Motor neuron (in vitro differentiated cells): ENCODE results near the gene TMEM271. TPM values are rescaled to one million over a fixed set of nuclear protein-coding genes. Genes with fewer than 3 reads are reported as not detected.

Source experiments
- ATAC-seq, 8 experiments: fragments of 200-7000 bp; cut with Tn5 transposase; replicated peaks in 6 of 8; 2 replicates each; pipeline ENCODE4 v1.8.0; 2021; ENCODE audit warnings: mild to moderate bottlenecking in 8 of 8, moderate library complexity in 8 of 8
- H3K27ac ChIP-seq, 2 donors: fragments of 250-450 bp; sonication (Bioruptor Pico); 2 replicates each; pipeline ENCODE4 v1.9.0; 2021; ENCODE audit warnings: antibody characterized with exemption in 2 of 2, mild to moderate bottlenecking in 2 of 2, moderate library complexity in 1 of 2
- H3K4me1 ChIP-seq, 2 donors: fragments of 250-450 bp; sonication (Bioruptor Pico); replicated peaks in 1 of 2; 2 replicates each; pipeline ENCODE4 v1.6.1; 2021; ENCODE audit warnings: antibody characterized with exemption in 2 of 2, mild to moderate bottlenecking in 2 of 2, moderate library complexity in 1 of 2
- H3K4me3 ChIP-seq, 5 donors: fragments of 250-450 bp; sonication (Bioruptor Pico); 2 replicates each; pipeline ENCODE4 v1.9.0; 2021; ENCODE audit warnings: antibody characterized with exemption in 5 of 5, mild to moderate bottlenecking in 5 of 5, moderate library complexity in 4 of 5
- WGBS, 10 experiments: fragments of 450-650 bp; shearing (Covaris generic); methylation state at CpG; one replicate each; pipeline ENCODE4 v1.0.0; 2022; 5-methylcytosine and 5-hydroxymethylcytosine counted together
- in situ Hi-C, 9 experiments: fragments of 400-800 bp; cut with MboI; loops; one replicate each; pipeline ENCODE4 v1.15.0; 2021; ENCODE audit warnings: low sequenced_read_pairs in 9 of 9, low pct_unique_long_range_greater_than_20kb in 2 of 9; ENCODE audit not compliant: unreplicated experiment in 9 of 9
- total RNA-seq, 8 experiments: library from RNA; unstranded; fragments of 300-600 nt; gene quantifications; 2 replicates each; pipeline versions ENCODE4 v1.2.3 to v1.2.4, GENCODE V29; 2022

TMEM271 gene
- total RNA-seq, 8 experiments from 2014 or later, result 0.88 to 3.7 (median 2.3) TPM; not detected in 3

DNA sequence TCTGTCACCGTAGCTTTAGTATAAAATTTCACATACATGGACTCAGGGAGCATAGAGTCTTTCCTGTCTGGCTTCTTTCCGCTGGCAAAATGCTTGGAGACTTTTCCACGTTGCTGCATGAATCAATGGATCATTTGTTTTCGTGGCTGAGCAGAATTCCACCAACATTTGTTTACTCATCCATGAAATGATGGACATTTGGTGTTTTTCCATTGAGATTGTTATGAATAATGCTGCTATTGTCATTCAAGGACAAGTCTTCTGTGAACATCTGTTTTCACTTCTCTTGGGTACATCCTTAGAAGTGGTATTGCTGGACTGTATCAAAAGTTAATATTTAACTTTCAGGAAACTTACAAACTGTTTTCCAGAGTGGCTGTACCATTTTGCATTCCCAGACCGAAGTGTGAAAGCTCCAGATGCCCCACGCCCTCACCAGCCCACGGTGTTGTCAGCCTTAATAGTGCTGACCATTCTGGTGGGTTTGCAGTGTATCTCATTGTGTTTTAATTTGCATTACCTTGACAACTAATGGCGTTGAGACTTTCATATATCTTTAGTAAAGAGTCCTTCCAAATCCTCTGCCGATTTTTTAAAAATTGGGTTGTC lies 5.8 kb upstream of the TMEM271 start:
- ATAC-seq, result no peak

DNA sequence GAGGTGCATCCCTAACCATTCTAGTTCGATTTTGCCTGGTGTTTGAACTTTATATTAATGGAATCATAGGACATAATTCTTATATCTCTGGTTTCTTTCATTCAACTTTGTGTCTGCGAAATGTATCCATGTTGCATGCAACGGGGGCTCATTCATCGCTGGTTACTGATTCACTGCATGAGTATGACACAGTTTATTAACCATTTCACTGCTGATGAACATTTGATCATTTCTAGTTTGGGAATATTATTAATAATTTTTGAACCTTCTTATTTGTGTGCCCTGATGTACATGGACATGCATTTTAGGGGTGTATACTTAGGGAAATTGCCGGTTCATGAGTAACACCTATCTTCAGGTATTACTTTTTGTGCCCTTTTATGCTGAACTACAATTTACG lies 5.1 kb upstream of the TMEM271 start:
- ATAC-seq, result no peak
- Histone ChIP-seq H3K27ac (no peak overlapping the region), H3K4me1 (peaks cover 11 to 14% of the 10 kb centered on the region in 2 donors), H3K4me3 (no peak overlapping the region)
- 0 to 63% (median 32%) methylated on average over 2 to 6 of the region's 6 CpGs; no CpG with 5 or more reads in 1 of the 10 experiments for WGBS, 10 experiments
- in situ Hi-C loops, result no loop called here

More for the DNA sequence above, 5.8 kb upstream of the TMEM271 start:
- WGBS, 10 experiments, result 0 to 73% (median 43%) methylated on average over 1 to 8 of the region's 9 CpGs
- H3K4me1 ChIP-seq, result peaks cover 11 to 14% of the 10 kb centered on the region in 2 donors
- in situ Hi-C loops, result no loop called here
- H3K4me3 ChIP-seq, result no peak overlapping the region
- H3K27ac ChIP-seq, result no peak overlapping the region

DNA sequence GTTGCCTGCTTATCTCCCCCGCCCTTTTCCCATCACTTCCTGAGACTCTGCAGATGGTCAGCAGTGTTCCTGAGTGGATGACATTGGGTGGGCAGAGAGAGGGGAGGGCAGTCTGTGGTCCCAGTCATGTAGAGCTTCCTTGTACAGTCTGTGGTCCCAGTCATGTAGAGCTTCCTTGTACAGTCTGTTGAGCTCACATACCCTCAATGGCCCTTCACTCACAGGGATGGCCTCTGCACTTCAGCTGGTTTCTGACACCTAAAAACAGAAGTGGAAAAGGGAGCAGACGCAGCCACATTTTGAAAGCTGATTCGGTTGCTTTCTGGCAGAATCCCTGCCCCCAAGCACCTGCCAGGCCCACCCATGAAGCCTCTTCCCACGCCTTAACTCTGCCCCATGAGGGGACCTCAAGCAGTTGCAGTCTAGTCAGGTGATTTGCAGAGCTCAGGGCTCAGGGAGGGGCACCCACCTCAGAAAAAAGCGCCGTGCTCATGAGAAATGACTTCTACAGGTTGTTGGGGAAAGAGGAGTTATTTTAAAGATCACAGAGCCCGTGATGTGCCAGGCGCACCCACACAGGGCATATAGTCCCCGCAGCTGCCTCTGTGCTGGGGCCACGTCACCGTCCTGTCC lies 3.6 kb upstream of the TMEM271 start:
- Histone ChIP-seq H3K27ac (no peak overlapping the region), H3K4me3 (no peak overlapping the region), H3K4me1 (peaks cover 11 to 14% of the 10 kb centered on the region in 2 donors)
- in situ Hi-C loops, result no loop called here
- no peak for ATAC-seq
- WGBS, 10 experiments, result 0 to 92% (median 72%) methylated on average over 1 to 7 of the region's 11 CpGs; no CpG with 5 or more reads in 1 of the 10 experiments

DNA sequence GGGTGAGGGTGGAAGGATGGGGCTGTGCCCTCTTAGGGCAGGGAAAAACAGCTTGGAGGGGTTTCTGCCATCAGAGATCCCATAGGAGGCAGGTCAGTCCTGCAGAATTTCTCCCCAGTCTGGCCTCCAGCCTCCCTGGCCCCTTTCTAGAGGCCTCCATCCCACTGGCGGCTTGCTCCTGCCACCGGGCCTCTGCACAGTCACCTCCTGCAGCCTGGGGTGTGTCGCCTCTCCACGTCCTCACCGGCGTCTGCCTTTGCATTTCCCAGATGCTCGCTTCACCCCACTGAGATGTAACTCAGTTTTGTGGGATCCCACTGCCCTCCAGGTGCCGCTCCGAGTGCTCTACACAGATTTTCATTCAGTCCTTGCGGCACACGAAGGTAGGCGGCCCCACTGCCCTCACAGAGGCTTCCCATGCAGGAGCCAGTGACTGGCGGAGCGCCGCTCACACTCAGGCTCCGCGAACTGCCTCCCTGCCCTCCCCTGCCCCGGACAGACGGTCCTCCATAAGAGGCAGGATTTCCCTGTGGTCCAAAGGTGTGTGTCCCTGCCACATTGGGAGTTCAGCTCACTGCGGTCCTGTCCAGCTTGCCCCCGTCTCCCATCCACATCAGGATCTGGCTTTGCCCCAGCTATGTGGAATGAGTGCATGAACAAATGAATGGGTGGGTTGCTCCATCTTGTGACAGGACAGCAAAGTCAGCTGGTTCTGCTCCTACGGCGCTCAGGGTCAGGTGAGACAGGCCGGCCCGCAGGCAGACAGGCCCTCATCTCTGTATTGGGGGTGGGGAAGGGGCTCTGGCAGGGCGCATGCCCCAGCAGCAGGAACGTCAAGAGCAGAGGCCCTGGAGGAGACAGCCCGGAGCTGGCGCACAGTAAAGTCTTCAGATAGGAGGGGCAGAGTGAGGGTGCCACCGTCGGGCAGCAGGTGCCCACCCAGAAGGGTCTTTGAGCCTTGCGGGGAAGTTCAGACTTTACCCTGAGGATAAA lies 2.7 kb upstream of the TMEM271 start:
- Histone ChIP-seq H3K27ac (peak overlapping the region in 1 of 2 donors; percentile 93), H3K4me3 (peak overlapping the region; percentile 37 to 61 (median 47)), H3K4me1 (peaks cover 11 to 18% of the 10 kb centered on the region in 2 donors)
- no peak for ATAC-seq
- WGBS, 10 experiments, result 0 to 80% (median 20%) methylated on average over 1 to 16 of the region's 32 CpGs; no CpG with 5 or more reads in 1 of the 10 experiments
- in situ Hi-C loops, result no loop called here

DNA sequence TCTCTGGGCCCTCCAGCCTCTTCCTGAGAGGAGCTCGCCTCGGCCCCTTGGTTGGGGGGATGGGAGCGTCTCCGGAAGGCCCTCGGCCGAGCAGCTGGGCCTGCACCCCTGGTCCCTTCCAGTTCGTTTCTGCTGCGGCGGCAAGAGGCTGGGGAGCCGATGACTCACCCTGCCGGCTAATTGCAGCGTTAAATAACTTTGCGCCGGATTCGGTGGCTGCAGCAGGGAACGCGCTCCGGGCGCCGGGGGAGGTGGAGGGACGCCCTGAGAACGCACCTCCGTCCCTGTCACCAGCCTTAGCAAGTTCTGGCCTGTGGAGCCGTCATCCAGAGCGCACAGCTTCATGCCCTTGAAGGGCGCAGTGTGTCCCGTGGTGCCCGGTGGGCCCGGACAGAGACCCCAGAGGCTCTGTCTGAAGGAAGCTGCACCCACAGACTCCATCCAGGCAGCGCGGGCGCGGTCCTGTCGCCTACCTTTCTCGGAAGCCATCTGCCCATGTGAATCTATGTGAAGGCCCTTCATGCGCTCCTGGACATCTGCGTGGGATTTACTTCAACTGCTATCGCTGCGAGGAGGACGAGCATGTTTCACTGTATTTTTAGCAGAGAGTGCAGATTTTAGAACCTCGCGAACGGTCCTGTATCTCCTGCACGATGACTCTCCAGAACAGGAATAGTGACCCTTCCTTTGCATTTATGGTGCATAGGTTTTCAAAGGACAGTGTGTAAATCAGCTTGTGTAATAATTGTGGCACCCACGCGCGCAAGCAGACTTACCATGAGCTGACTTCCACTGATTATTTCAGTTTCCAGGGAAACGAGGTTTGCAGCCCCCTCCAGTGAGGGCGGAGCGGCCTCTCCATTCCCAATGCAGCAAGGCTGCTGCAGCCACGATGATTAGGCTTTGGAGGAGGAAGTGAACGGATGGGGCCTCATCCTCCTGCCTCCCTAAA lies 1.7 kb upstream of the TMEM271 start:
- 0 to 8% (median 0%) methylated on average over 1 to 13 of the region's 52 CpGs; no CpG with 5 or more reads in 4 of the 10 experiments for WGBS, 10 experiments
- H3K27ac ChIP-seq, result peak overlapping the region; percentile 73 to 93
- H3K4me3 ChIP-seq, result peak overlapping the region; percentile 37 to 61 (median 47)
- H3K4me1 ChIP-seq, result peaks cover 11 to 18% of the 10 kb centered on the region in 2 donors
- peak; percentile 24 to 65 (median 53) for ATAC-seq
- in situ Hi-C loops, result no loop called here

DNA sequence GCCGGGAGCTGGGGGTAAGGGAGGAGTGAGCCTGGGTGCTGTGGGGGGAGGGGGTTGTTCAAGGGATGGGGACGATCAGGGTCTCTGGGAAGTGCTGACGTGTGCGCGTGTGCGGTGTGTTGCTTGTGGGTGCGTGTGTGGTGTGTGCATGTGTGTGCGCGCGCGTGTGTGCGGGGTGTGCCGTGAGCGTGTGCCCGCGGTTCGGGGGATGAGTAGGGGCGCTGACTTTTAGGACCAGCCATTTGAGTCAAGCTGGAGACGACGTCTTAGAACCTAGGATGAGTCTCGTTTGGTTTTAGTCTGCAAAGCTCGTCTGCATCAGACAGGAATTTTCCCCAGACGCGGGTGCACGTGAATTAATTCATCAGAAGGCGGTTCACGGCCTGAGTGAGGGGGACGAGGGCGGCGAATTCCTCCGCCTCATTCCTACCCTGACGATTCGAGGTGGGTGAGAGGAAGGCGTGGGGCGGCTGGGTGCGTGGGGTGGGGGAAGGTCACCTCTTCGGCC lies 950 bp upstream of the TMEM271 start:
- in situ Hi-C loops, result no loop called here
- ATAC-seq, result peak in 6 of 8 experiments; percentile 2 to 55 (median 48)
- H3K4me3 ChIP-seq, result peak overlapping the region; percentile 37 to 61 (median 47)
- H3K27ac ChIP-seq, result peak overlapping the region; percentile 73 to 93
- no CpG with 5 or more reads among the region's 37 CpGs for WGBS, 10 experiments
- H3K4me1 ChIP-seq, result peaks cover 11 to 18% of the 10 kb centered on the region in 2 donors

DNA sequence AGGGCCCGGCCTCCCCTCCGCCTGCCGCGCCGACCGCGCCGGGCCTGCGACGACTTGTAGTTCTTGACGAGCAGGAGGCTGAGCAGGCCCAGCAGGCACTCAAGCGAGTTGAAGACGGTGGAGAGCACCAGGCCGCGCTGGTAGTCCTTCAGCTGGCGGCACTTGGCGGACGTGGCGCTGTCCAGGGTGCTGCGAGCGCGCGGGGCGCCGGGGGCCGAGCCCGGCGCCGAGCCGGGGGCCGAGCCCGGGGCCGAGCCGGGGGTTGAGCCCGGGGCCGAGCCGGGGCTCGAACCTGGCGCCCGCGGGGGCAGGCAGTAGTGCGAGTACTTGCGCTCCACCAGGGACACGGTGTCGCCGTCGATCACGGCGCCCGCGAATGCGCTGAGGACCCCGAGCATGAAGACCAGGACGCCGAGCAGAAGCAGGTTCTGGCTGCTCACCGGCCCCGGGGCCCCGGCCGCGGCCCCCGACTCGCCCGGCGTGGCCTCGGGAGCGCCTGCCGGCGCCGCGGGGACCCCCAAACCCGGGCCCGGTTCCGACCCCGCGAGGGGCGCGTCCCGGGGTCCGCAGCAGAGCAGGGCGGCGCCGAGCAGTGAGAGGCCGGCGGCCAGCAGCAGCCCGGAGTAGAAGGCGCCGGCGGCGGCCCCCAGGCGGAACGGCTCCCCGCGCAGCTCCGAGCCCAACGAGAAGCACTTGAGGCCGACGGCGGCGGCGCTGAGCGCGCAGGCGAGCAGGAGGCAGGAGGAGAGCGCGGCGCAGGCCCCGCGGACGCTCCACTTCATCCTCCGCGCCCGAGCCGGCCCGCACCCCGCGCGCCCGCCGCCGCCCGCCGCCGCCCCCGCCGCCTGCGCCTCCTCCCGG lies 584 bp downstream of the TMEM271 start:
- H3K27ac ChIP-seq, result peak overlapping the region; percentile 82 to 88
- in situ Hi-C loops, result no loop called here
- 2% methylated on average over 10 of the region's 127 CpGs; no CpG with 5 or more reads in 9 of the 10 experiments for WGBS, 10 experiments
- H3K4me3 ChIP-seq, result peak overlapping the region; percentile 54 to 70 (median 54)
- peak; percentile 2 to 84 (median 10) for ATAC-seq
- H3K4me1 ChIP-seq, result peaks cover 11 to 18% of the 10 kb centered on the region in 2 donors

DNA sequence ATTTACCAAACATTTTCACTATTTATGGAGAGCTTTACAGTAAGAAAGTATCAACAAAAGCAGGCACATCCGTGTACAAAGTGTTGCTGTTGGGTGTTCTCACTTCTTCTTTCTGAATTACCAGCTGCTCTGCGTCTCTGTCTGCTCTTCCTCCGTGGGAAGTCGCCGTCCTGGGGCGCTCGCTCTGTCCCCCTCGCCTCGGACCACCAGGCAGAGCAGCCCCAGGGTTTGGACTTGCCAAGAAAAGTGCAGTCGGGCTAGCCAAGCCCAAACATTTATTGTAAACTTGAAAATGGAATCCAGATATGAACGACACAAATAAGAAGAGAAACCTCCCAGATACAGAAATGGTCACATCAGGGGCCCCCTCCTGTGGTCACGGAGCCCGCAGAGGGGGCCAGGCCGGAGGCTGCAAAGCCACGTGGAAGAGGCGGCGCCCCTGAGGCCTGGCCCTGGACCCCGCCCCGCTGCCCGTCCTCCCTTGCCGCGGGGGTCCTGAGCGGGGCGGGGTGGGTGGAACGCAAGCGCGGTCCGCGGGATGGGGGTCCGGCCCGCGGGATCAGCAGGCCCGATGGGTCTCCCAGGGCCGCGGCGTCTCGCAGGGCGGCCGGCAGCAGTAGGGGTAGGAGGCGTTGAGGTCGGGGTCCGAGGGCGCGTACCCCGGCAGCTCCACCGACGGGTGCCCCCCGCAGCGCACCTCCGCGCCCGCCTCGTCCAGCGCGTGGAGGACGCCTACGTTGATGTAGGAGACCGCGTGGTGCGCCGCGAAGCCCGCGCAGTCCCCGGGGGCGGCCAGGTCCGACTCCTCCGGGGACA lies 1.5 kb downstream of the TMEM271 start:
- 0 to 39% (median 14%) methylated on average over 1 to 9 of the region's 68 CpGs; no CpG with 5 or more reads in 1 of the 10 experiments for WGBS, 10 experiments
- Histone ChIP-seq H3K27ac (peak overlapping the region in 1 of 2 donors; percentile 88), H3K4me1 (peaks cover 11 to 18% of the 10 kb centered on the region in 2 donors), H3K4me3 (peak overlapping the region; percentile 54 to 70 (median 54))
- no peak for ATAC-seq
- in situ Hi-C loops, result no loop called here

DNA sequence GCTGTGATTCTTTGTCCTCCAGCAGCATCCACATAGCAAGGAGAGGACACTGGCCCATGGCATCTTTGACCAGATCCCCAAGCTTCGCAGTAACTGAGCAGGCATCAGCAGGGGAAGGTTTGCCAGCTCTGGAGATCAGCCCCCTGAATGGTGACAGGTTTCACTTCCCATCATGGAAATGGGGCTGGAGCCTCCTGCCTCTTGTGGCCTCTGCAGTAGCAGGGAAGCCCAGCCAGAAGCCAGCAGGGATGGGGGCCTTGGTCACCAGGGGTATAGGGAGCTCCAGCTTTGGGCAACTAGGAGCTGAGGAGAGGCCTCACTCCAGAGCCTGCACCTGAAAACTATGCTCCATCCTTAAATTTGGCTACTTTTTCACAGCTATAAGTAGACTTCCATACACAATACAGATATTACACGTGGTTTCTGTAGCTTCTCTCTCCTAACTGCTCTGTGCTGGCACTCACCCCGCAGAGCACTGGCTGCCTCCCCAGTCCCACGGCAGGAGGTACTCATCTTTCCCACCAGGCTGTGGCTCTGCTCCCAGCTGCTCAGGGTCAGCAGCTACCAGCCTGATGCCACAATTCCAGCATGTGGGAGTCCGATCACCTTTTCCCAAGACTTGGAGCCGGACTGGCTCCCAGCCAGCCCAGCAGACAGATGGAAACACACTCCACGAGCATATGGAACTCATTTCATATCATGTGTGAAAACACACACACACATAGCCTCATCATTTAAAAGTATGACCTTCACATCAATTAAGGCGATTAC lies 2.8 kb downstream of the TMEM271 start:
- no peak for ATAC-seq
- in situ Hi-C loops, result no loop called here
- Histone ChIP-seq H3K27ac (no peak overlapping the region), H3K4me1 (peaks cover 5 to 12% of the 10 kb centered on the region in 2 donors), H3K4me3 (no peak overlapping the region)
- 7 to 83% (median 48%) methylated on average over 1 to 6 of the region's 8 CpGs for WGBS, 10 experiments

DNA sequence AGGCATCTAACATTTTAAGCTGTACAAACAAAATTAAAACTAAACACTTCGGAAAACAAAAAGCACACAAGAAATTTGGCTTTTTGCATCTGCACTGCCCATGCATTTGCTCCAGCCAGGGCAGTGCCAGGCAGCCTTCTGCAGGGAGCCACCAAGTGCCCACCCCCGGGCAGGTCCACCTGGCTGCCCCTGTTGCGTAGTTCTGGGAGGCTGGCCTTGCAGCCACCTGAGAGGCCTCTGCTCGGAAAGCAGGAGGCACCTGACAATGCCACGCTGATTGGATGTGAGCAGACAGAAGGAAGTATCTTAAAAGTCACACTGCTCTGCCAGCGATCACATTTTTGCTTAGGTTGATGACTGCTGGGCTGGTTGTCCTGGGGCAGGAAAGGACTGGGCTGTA lies 3.5 kb downstream of the TMEM271 start:
- in situ Hi-C loops, result no loop called here
- ATAC-seq, result no peak
- Histone ChIP-seq H3K4me1 (peaks cover 0 to 4% of the 10 kb centered on the region in 2 donors), H3K27ac (no peak overlapping the region), H3K4me3 (no peak overlapping the region)
- WGBS, 10 experiments, result 20 to 70% (median 36%) methylated on average over 1 to 5 of the region's 6 CpGs; no CpG with 5 or more reads in 3 of the 10 experiments
